DMS79 treated with DMSO at 0.1 percent for 48 hours (cell line): ENCODE measurements around the gene LRRC66.

Experiments
- DNase-seq: peaks from one replicate; lab custom pipeline; 2025; lab: John Stamatoyannopoulos, UW

The LRRC66 gene

GRCh38 chr4:52010986-52011385 lies 9.2 kb downstream of the LRRC66 start:
- DNase-seq: no peak

DNA sequence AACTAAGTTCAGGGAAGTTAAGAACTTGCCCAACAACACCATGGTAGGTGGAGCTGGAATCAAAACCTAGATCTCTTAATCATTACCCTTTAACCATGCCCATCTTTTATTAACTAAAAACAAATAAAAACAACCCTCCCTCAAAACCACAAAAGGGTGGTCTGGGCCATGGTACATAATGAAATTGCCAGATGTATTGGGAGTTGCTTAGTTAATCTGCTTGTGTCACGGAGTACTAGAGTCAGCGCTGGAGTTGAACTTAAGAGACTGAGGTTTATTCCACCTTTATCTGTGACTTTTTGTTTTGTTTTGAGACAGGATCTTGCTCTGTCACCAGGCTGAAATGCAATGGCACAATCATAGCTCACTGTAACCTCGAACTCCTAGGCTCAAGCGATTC lies 13.3 kb downstream of the LRRC66 start:
- no peak for DNase-seq

- no peak for DNase-seq
These were observed 14.4 kb downstream of the LRRC66 start for GRCh38 chr4:52005604-52006273.

GRCh38 chr4:52004414-52004813 lies 15.7 kb downstream of the LRRC66 start:
- no peak for DNase-seq

DNA sequence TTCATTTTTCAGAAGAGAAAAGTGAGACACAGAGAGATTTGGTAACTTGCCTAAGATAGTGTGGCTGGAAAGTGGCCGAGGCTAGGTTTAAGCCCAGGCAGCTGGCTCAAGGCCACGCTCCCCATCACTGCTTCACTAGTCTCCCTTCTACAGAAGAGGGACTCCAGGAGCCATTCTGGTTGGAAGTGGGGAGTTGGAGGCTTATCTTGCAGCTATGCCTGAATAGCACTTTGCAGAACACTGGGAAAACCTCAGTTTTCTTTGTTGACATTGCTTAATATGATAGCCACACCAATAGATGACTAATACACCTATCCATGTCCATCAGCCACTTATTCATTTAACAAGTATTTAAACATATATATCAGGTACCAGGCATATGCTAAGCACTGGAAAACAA lies 18.5 kb downstream of the LRRC66 start:
- no peak for DNase-seq

- no peak for DNase-seq
These were observed 20.9 kb downstream of the LRRC66 start for GRCh38 chr4:51999250-51999649.

DNA sequence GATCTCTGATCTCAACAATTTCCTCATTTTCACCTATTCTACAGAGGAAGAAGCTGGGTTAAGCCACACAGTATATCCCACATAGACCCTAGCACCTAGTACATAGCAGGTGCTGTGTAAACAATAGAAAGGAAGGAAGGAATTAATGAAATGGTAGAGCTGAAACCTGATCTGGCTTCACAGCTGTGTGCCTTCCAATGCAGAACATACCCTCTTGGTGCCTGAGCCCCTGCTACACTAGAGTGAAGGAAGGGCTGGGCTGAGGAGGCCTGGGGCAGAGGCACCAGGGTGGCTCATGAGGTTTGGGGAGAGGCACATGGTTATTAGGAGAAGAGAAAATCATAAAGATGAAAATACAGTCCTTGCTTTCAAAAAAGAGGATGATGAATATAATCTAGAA lies 21.3 kb downstream of the LRRC66 start:
- DNase-seq: no peak

- DNase-seq: no peak
These were observed 22.5 kb downstream of the LRRC66 start for GRCh38 chr4:51997647-51998046.

GRCh38 chr4:51995647-51996220 lies 24.4 kb downstream of the LRRC66 start:
- DNase-seq: no peak

- no peak for DNase-seq
These were observed 54.3 kb downstream of the LRRC66 start for GRCh38 chr4:51965862-51966261.

DNA sequence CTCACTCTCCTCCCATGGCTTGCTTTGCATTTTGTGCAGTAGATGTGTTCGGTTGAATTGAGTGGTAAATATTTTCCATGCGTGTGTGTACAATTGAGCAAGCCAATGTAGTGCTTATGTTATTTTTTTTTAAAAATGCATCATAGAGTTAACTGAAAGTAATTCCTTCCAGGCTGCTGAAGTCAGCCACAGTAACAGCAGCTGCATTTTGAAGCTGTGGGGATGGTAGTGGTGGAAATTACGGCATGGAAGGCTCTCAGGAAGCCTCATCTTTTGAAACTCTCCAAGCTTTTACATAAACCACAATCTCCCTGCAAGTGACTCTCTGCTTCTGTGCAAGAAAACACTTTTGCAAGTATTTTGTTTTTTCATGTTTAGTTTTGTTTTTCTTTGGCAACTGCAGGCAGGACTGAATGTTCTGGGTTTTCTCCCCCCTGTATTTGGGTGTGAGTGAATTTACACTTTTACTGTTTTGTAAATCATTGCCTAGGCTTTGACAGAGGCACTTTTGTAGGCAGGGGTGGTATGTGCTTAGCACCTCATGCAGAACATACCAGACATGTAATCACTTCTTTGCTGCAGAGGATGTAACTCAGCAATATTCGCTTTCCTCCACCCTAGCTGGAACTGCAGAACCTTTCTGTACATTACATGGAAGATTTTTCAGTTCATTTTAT lies 56.2 kb downstream of the LRRC66 start:
- no peak for DNase-seq

- DNase-seq: no peak
These were observed 59.7 kb downstream of the LRRC66 start for GRCh38 chr4:51960486-51960885.

DNA sequence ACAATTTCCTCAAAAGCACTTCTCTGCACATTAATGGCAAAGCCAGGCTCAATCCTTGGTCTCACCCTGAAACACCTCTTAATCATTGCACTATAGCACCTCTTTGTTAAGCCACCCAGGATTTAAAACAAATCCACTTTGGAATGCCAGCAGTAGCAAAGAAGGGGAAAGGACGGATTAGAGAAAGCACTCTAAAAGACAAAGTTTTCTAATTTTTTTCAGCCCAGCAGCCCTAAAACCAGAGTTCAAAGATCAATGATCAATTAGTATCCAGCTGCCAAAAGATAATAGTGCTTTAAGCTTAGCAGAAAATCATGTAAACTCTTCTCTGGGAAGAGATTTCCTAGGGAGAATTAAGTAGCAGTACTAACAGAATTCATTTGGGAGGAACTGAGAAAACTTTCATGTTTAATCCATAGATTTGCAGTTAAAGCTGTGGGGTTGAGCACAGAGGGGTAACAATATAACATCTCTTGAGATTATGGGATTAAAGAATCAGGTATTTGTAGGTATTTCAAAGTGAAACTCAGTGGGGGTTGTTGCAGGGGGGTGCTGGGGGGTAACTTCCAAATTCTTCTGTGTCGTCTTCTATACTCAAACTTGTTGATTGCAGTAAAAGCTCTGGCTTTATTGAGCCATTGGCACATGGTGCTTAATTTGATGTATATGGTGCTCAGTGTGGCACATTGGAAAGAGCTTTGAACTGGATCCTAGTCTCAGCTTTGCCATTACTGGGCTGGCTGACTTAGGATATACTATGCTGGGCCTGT lies 61.8 kb downstream of the LRRC66 start:
- no peak for DNase-seq
